ENCODE measurements around the gene PTPRN2.
"Not testable (repeated sequence)": the region's sequence is repeated elsewhere in the genome, so short reads cannot be mapped to it uniquely, and the experiment has no call there.

Gene PTPRN2

GRCh38 chr7:158301207-158301606 lies 286.4 kb downstream of the PTPRN2 start:
- no peak for TF ChIP-seq CTCF (IDR thresholded peaks at IDR 0.05)
- H3K9me3 ChIP-seq (ENCODE audit: control insufficient read depth, low read length), result no peaks in the 10 kb centered on the region
- no peak overlapping the region for H3K4me2 ChIP-seq (ENCODE audit: low read length)
- no peak overlapping the region for H3K9ac ChIP-seq
- no peak overlapping the region for H3K27ac ChIP-seq
- no peaks in the 10 kb centered on the region for H3K36me3 ChIP-seq (ENCODE audit: control insufficient read depth, insufficient read depth, low read length)
- H3K79me2 ChIP-seq, result no peaks in the 10 kb centered on the region
- H3K4me3 ChIP-seq (ENCODE audit: low read depth, low read length), result no peak overlapping the region
- H3K27me3 ChIP-seq (ENCODE audit: control insufficient read depth, insufficient read depth, low read length), result no peaks in the 10 kb centered on the region
- H2AFZ ChIP-seq, result no peak overlapping the region
- H3K4me1 ChIP-seq, result no peaks in the 10 kb centered on the region

DNA sequence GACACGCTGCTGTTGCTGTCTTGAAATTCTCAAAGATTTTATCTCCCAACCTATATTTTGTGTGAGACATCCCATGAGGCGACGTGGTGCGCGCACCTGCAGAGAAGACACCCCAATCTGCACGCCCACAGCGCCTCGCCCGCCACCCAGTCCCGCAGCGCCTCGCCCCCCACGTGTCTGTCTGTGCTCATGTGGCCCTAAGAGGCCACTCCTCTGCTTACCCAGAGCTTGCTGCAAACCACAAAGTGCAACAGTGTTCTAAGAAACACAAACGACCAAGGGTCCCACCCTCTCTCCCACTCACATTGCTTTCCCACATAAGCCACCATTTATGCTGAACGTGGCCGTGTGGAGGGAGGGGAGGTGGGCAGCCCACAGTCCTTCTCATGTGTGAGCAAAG lies 287.2 kb downstream of the PTPRN2 start:
- Histone ChIP-seq H3K36me3 (ENCODE audit: control insufficient read depth, insufficient read depth, low read length) (no peaks in the 10 kb centered on the region), H3K27ac (no peak overlapping the region), H3K27me3 (ENCODE audit: control insufficient read depth, insufficient read depth, low read length) (no peaks in the 10 kb centered on the region), H3K9ac (no peak overlapping the region), H3K9me3 (ENCODE audit: control insufficient read depth, low read length) (no peaks in the 10 kb centered on the region), H3K4me3 (ENCODE audit: low read depth, low read length) (no peak overlapping the region), H2AFZ (no peak overlapping the region), H3K4me1 (no peaks in the 10 kb centered on the region), H3K4me2 (ENCODE audit: low read length) (no peak overlapping the region), H3K79me2 (no peaks in the 10 kb centered on the region)
- TF ChIP-seq CTCF (IDR thresholded peaks at IDR 0.05), result no peak

- H3K27me3 ChIP-seq (ENCODE audit: control insufficient read depth, insufficient read depth, low read length), result no peaks in the 10 kb centered on the region
- H3K36me3 ChIP-seq (ENCODE audit: control insufficient read depth, insufficient read depth, low read length), result no peaks in the 10 kb centered on the region
- H3K79me2 ChIP-seq, result no peaks in the 10 kb centered on the region
- H3K9ac ChIP-seq, result no peak overlapping the region
- H3K4me1 ChIP-seq, result no peaks in the 10 kb centered on the region
- H3K4me3 ChIP-seq (ENCODE audit: low read depth, low read length), result no peak overlapping the region
- TF ChIP-seq CTCF (IDR thresholded peaks at IDR 0.05), result no peak
- H3K27ac ChIP-seq, result no peak overlapping the region
- no peak overlapping the region for H2AFZ ChIP-seq
- no peaks in the 10 kb centered on the region for H3K9me3 ChIP-seq (ENCODE audit: control insufficient read depth, low read length)
- no peak overlapping the region for H3K4me2 ChIP-seq (ENCODE audit: low read length)
Measured at GRCh38 chr7:158299607-158300006, 288.0 kb downstream of the PTPRN2 start.

DNA sequence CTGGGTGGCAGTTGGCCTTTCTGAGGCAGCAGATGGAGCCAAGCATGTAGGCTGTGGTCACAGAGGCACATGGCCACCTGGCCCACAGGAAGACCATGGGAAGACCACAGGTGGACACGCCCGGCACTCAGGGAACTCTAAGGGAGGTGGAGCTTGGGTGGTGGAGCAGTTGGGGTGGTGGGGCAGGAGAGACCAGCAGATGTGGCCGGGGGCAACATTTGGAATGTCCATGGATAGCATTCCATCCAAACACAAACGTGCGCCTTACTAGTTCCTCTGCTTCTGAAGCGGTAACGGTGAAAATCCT lies 290.9 kb downstream of the PTPRN2 start:
- no peak for TF ChIP-seq CTCF (IDR thresholded peaks at IDR 0.05)
- H3K4me2 ChIP-seq (ENCODE audit: low read length), result no peak overlapping the region
- no peaks in the 10 kb centered on the region for H3K4me1 ChIP-seq
- no peaks in the 10 kb centered on the region for H3K79me2 ChIP-seq
- H3K9me3 ChIP-seq (ENCODE audit: control insufficient read depth, low read length), result no peaks in the 10 kb centered on the region
- no peak overlapping the region for H2AFZ ChIP-seq
- H3K27ac ChIP-seq, result no peak overlapping the region
- H3K36me3 ChIP-seq (ENCODE audit: control insufficient read depth, insufficient read depth, low read length), result no peaks in the 10 kb centered on the region
- no peaks in the 10 kb centered on the region for H3K27me3 ChIP-seq (ENCODE audit: control insufficient read depth, insufficient read depth, low read length)
- no peak overlapping the region for H3K9ac ChIP-seq
- H3K4me3 ChIP-seq (ENCODE audit: low read depth, low read length), result no peak overlapping the region

- Histone ChIP-seq H3K9ac (no peak overlapping the region), H3K79me2 (no peaks in the 10 kb centered on the region), H3K27ac (no peak overlapping the region), H3K4me3 (ENCODE audit: low read depth, low read length) (no peak overlapping the region), H3K9me3 (ENCODE audit: control insufficient read depth, low read length) (no peaks in the 10 kb centered on the region), H2AFZ (no peak overlapping the region), H3K4me1 (no peaks in the 10 kb centered on the region), H3K27me3 (ENCODE audit: control insufficient read depth, insufficient read depth, low read length) (no peaks in the 10 kb centered on the region), H3K4me2 (ENCODE audit: low read length) (no peak overlapping the region), H3K36me3 (ENCODE audit: control insufficient read depth, insufficient read depth, low read length) (no peaks in the 10 kb centered on the region)
- no peak for TF ChIP-seq CTCF (IDR thresholded peaks at IDR 0.05)
Measured at GRCh38 chr7:158295966-158296797, 291.4 kb downstream of the PTPRN2 start.

- not testable (repeated sequence) for H2AFZ ChIP-seq; H3K4me2 ChIP-seq (ENCODE audit: low read length); H3K9me3 ChIP-seq (ENCODE audit: control insufficient read depth, low read length)
Measured at GRCh38 chr7:158294468-158295215, 293.0 kb downstream of the PTPRN2 start.

More at GRCh38 chr7:158294468-158295215, 293.0 kb downstream of the PTPRN2 start:
- not testable (repeated sequence) for H3K27ac ChIP-seq; H3K36me3 ChIP-seq (ENCODE audit: control insufficient read depth, insufficient read depth, low read length); H3K4me3 ChIP-seq (ENCODE audit: low read depth, low read length); H3K27me3 ChIP-seq (ENCODE audit: control insufficient read depth, insufficient read depth, low read length); H3K79me2 ChIP-seq; H3K4me1 ChIP-seq; H3K9ac ChIP-seq

Measured in parathyroid adenoma (tissue), 2 donors.